ENCODE data around the gene MSRB2.

DNA sequence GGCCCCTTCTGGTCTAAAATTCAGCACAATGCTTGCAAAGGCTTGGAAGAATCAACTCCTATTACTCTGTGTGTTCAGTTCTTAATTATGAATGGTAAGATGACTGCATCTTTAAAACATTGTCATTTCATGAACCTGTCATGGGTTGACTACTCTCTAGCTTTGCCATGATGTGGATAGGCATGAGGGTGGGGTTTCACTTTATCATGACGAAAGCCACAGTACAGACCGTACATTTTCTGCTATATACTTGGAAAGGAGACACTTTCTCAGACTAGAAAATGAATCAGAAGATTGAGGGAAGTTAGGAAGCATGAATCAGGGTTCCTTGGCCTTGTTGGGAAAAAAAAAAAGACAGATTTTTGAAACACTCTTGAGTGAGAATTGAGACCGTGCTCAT, 19.7 kb upstream of the MSRB2 start:
- TF ChIP-seq, protein P1, sequence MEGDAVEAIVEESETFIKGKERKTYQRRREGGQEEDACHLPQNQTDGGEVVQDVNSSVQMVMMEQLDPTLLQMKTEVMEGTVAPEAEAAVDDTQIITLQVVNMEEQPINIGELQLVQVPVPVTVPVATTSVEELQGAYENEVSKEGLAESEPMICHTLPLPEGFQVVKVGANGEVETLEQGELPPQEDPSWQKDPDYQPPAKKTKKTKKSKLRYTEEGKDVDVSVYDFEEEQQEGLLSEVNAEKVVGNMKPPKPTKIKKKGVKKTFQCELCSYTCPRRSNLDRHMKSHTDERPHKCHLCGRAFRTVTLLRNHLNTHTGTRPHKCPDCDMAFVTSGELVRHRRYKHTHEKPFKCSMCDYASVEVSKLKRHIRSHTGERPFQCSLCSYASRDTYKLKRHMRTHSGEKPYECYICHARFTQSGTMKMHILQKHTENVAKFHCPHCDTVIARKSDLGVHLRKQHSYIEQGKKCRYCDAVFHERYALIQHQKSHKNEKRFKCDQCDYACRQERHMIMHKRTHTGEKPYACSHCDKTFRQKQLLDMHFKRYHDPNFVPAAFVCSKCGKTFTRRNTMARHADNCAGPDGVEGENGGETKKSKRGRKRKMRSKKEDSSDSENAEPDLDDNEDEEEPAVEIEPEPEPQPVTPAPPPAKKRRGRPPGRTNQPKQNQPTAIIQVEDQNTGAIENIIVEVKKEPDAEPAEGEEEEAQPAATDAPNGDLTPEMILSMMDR (IDR thresholded peaks at IDR 0.05; ENCODE audit: low read depth, low read length, poor library complexity, severe bottlenecking) = no peak
- TF ChIP-seq EZH2phosphoT487 (IDR thresholded peaks at IDR 0.05; ENCODE audit: borderline replicate concordance, low read length) = no peak
